ENCODE data around the gene DEFB132.

Gene DEFB132

GRCh38 chr20:263701-264100, 6.2 kb downstream of the DEFB132 start:
- no peak for DNase-seq (ENCODE audit: low spot score)

- DNase-seq (ENCODE audit: low spot score) = peak; percentile 84
These were observed 9.4 kb downstream of the DEFB132 start for GRCh38 chr20:266596-267562.

- no peak for DNase-seq (ENCODE audit: low spot score)
These were observed 13.0 kb downstream of the DEFB132 start for GRCh38 chr20:270517-270916.

- DNase-seq (ENCODE audit: low spot score) = no peak
These were observed 13.5 kb downstream of the DEFB132 start for GRCh38 chr20:271069-271468.

GRCh38 chr20:271528-271927, 14.0 kb downstream of the DEFB132 start:
- DNase-seq (ENCODE audit: low spot score) = no peak

- DNase-seq (ENCODE audit: low spot score) = no peak
These were observed 15.2 kb downstream of the DEFB132 start for GRCh38 chr20:272718-273117.

- DNase-seq (ENCODE audit: low spot score) = no peak
These were observed 16.4 kb downstream of the DEFB132 start for GRCh38 chr20:273884-274283.

GRCh38 chr20:275791-276190, 18.3 kb downstream of the DEFB132 start:
- DNase-seq (ENCODE audit: low spot score) = no peak

GRCh38 chr20:276620-277495, 19.3 kb downstream of the DEFB132 start:
- DNase-seq (ENCODE audit: low spot score) = no peak

- DNase-seq (ENCODE audit: low spot score) = no peak
These were observed 19.9 kb downstream of the DEFB132 start for GRCh38 chr20:277496-277781.

GRCh38 chr20:278181-278580, 20.7 kb downstream of the DEFB132 start:
- DNase-seq (ENCODE audit: low spot score) = no peak

- no peak for DNase-seq (ENCODE audit: low spot score)
These were observed 21.4 kb downstream of the DEFB132 start for GRCh38 chr20:278607-279571.

GRCh38 chr20:284172-284571, 26.6 kb downstream of the DEFB132 start:
- DNase-seq (ENCODE audit: low spot score) = no peak

- no peak for DNase-seq (ENCODE audit: low spot score)
These were observed 29.0 kb downstream of the DEFB132 start for GRCh38 chr20:286508-286907.

GRCh38 chr20:288956-289692, 31.6 kb downstream of the DEFB132 start:
- no peak for DNase-seq (ENCODE audit: low spot score)

GRCh38 chr20:289693-290083, 32.2 kb downstream of the DEFB132 start:
- DNase-seq (ENCODE audit: low spot score) = no peak

GRCh38 chr20:290084-290831, 32.7 kb downstream of the DEFB132 start, which contains the start of gene C20orf96:
C20orf96 (minus strand) TSS chr20:290750; CDS start chr20:290610, 140 bp downstream.
- DNase-seq (ENCODE audit: low spot score) = peak; percentile 100

GRCh38 chr20:294602-295001, 37.1 kb downstream of the DEFB132 start:
- no peak for DNase-seq (ENCODE audit: low spot score)

- DNase-seq (ENCODE audit: low spot score) = no peak
These were observed 38.3 kb downstream of the DEFB132 start for GRCh38 chr20:295804-296203.

Measured in COLO829 (cell line).